ENCODE results near the gene HHIPL1.
A peak's percentile ranks its signal among the peaks of the same experiment; 100 is the strongest.

The HHIPL1 gene

GRCh38 chr14:99604278-99604765 lies 40.6 kb upstream of the HHIPL1 start:
- FAIRE-seq (no peak), DNase-seq (ENCODE audit: insufficient read length, low spot score) (peak; percentile 94)
- TF ChIP-seq CTCF (IDR thresholded peaks at IDR 0.05; ENCODE audit: insufficient read depth, missing control alignments), result no peak

- DNase-seq (ENCODE audit: insufficient read length, low spot score) (peak; percentile 55), FAIRE-seq (no peak)
- no peak for TF ChIP-seq CTCF (IDR thresholded peaks at IDR 0.05; ENCODE audit: insufficient read depth, missing control alignments)
These were observed 40.1 kb upstream of the HHIPL1 start for GRCh38 chr14:99604766-99605298.

- TF ChIP-seq CTCF (IDR thresholded peaks at IDR 0.05; ENCODE audit: insufficient read depth, missing control alignments), result no peak
- FAIRE-seq (no peak), DNase-seq (ENCODE audit: insufficient read length, low spot score) (peak; percentile 72)
These were observed 39.5 kb upstream of the HHIPL1 start for GRCh38 chr14:99605299-99605961.

GRCh38 chr14:99606359-99606758 lies 38.6 kb upstream of the HHIPL1 start:
- no peak for TF ChIP-seq CTCF (IDR thresholded peaks at IDR 0.05; ENCODE audit: insufficient read depth, missing control alignments)
- DNase-seq (ENCODE audit: insufficient read length, low spot score) (no peak), FAIRE-seq (no peak)

GRCh38 chr14:99608591-99608990 lies 36.3 kb upstream of the HHIPL1 start:
- DNase-seq (ENCODE audit: insufficient read length, low spot score) (no peak), FAIRE-seq (no peak)
- TF ChIP-seq CTCF (IDR thresholded peaks at IDR 0.05; ENCODE audit: insufficient read depth, missing control alignments), result no peak

GRCh38 chr14:99609245-99610170 lies 35.4 kb upstream of the HHIPL1 start:
- TF ChIP-seq CTCF (IDR thresholded peaks at IDR 0.05; ENCODE audit: insufficient read depth, missing control alignments), result no peak
- DNase-seq (ENCODE audit: insufficient read length, low spot score) (no peak), FAIRE-seq (no peak)
